NCI-H748 (cell line): Measurements from ENCODE around the gene MYO9B.
A peak's percentile ranks its signal among the peaks of the same experiment; 100 is the strongest.
"Not testable (repeated sequence)": the region's sequence is repeated elsewhere in the genome, so short reads cannot be mapped to it uniquely, and the experiment has no call there.

ENCODE experiments used
- DNase-seq: peaks from one replicate; lab custom pipeline; 2025; ENCODE audit not compliant: unreplicated experiment; lab: John Stamatoyannopoulos, UW

MYO9B gene

GRCh38 chr19:17180997-17181702, 105.6 kb downstream of the MYO9B start:
- DNase-seq: no peak

DNA sequence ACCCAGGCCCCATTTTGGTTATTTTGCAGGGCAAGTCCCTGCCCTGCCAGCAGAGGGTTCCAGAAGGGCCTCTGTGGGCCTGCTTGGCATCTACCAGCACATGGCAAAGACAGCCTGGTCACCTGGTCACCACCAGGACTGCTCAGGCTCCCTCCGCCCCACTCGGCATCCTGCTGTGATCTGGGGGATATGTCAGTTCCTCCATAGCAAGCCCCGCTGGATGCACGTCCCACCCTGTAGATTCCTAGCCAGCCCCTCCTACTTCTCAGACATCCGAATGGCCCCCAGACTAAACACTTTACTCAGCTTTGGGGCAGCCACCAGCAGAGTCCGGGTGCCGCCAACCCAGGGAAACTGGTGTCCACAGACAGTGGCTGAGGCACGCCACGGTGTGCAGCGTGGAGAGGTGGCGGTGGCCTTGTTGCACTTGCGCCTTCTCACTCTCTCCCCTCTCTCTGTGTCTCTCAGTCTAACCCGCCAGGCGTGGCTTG, 107.7 kb downstream of the MYO9B start:
- no peak for DNase-seq

DNA sequence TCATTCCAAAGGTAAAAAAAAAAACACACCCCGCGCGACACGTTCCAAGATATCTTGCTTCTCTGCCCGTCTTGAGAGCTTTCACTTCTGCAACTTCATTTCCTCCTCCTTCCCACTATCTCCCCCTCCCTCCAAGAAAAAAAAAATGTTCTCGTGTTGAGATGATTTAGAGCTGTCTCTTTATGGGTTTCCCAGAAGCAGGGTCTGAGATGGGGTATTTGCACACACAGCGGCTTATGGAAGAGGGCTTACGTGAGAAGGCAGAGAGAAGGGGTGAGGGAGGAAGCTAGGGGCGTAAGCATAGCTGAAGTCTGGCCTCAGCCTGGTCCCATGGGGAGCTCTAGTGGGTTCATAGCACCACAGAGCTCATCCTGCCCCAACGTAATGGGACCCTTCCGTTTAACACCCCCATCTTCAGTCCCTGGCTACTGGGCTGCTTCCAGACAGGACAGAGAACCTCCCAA, 108.3 kb downstream of the MYO9B start:
- no peak for DNase-seq

DNA sequence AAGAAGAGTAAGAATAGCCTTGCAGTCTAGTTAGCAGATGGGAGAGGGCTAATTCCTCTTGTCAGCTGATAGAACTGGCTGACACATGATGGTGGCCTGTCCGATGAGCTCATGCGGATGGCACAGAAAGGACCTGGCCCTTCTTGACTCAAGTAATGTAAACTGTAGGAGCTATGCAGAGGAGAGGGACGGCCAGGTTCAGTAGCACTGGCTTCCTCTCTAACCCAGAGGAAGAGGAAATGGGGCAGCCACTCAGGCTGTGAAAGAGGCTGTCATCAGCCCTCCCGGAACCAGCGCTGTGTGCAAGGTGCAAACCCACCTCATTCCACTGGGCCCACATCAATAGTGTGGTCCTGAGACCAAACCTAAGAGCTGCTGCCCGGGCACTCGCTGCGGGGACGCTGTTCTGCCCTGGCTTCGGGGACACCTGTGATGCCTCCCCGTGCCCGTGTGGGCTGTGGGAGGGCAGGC, 108.8 kb downstream of the MYO9B start:
- no peak for DNase-seq

DNA sequence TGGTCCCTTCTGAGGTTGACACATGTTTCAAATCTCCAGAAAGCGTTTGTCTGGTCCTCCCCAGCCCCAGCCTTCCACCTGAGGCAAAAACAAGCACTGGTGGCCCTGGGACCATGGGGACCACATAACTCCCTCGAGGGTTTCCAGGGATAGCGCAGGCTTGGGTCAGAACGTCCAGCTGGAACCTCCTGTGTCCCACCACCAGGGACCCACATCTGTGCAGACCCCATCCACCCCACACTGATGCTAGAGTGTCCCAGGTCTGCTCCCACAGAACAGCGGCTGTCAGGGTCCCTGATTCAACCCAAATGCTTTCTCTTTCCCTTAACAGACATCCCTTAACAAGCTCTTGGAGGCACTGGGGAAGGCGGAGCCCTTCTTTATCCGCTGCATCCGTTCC, 110.0 kb downstream of the MYO9B start:
- no peak for DNase-seq

DNA sequence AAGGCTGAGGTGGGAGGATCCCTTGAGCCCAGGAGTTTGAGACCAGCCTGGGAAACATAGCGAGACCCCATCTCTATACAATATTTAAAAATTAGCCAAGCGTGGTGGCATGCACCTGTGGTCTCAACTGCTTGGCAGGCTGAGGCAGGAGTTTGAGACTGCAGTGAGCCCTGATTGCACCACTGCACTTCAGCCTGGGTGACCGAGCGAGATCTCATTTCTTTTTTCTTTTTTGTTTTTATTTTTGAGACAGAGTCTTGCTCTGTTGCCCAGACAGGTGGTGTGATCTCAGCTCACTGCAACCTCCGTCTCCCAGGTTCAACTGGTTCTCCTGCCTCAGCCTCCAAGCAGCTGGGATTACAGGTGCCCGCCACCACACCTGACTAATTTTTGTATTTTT, 116.2 kb downstream of the MYO9B start:
- not testable (repeated sequence) for DNase-seq

DNA sequence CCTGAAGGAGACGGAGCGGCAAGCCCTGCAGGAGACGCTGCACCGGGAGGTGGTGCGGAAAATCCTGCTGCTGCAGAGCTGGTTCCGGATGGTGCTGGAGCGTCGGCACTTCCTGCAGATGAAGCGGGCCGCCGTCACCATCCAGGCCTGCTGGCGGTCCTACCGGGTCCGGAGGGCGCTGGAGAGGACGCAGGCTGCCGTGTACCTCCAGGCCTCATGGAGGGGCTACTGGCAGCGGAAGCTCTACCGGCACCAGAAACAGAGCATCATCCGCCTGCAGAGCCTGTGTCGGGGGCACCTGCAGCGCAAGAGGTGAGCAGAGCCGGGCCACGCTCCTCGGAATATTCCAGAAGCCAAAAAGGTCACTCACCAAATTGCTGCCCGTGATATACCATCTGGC, 117.2 kb downstream of the MYO9B start:
- DNase-seq: no peak

GRCh38 chr19:17194608-17195007, 119.0 kb downstream of the MYO9B start:
- DNase-seq: no peak

GRCh38 chr19:17195106-17195505, 119.5 kb downstream of the MYO9B start:
- no peak for DNase-seq

GRCh38 chr19:17196610-17197009, 121.0 kb downstream of the MYO9B start:
- DNase-seq: no peak

DNA sequence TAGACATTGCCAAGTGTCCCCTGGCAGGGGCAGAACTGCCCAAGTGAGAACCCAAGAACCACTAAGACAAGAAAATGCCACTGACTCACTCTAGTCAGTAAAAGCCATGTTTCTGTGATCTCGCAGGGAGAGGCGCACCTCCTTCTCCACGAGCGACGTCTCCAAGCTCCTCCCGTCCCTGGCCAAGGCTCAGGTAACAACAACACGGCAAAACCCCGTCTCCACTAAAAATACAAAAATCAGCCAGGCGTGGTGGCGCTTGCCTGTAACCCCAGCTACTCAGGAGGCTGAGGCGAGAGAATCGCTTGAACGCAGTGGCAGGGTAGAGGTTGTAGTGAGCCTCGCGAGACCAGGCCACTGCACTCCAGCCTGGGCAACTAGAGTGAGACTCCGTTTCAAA, 122.1 kb downstream of the MYO9B start:
- no peak for DNase-seq

- DNase-seq: no peak
These were observed 125.0 kb downstream of the MYO9B start for GRCh38 chr19:17200408-17201079.

GRCh38 chr19:17202249-17202648, 126.7 kb downstream of the MYO9B start:
- DNase-seq: no peak

DNA sequence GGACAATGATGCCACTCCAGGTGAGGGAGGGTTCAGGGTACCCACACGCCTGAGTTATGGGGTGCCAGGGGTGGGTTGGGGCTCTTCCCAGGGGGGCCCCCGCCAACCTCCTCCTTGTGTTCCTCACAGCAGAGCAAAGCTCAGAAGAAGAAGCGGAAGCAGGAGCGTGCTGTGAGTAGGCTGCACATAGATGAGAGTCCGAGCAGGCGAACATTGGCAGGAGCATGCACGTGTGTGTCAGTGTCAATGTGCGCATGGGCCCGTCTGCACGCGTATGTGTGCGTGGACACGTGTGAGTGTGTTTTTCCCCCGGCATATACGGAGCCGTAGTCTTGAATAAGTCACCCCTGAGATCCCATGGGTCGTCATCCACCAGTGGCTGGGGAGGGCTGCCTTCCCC, 127.1 kb downstream of the MYO9B start:
- DNase-seq: no peak

DNA sequence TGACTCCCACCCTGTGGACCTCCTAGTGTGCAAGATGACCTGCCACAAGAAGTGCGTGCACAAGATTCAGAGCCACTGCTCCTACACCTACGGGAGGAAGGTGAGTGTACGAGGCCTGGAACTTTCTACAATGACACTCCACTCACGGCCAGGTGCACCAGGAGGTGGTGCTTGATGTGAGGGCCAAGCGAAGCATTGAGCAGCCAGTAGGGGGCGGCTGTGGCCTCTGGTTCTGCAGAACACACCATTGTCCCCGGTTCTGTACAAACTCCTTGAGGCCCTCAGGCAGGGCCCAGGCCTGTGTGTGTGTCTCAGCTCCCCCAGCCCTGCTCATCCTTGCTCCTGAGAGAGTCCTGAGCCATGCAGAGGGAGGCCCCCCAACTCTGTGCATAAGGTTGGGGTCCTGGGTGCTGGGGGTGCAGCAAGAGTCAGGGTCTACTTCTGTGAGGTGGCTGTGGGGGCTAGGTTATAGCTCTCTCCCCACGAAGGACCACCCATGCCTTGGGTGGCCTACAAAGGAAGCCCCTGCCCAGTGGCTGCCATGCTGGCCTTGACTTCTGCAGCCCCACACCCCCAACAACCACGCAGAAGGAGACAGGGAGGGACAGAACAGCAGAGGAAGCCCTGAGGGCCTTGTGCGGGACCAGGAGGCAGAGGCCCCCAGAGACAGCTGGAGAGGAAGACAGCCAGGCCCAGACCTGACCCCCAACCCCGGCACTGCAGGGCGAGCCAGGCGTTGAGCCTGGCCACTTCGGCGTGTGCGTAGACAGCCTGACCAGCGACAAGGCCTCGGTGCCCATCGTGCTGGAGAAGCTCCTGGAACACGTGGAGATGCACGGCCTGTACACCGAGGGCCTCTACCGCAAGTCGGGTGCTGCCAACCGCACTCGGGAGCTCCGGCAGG, 129.9 kb downstream of the MYO9B start:
- DNase-seq: peak; percentile 31

GRCh38 chr19:17206736-17207581, 131.4 kb downstream of the MYO9B start:
- no peak for DNase-seq

DNA sequence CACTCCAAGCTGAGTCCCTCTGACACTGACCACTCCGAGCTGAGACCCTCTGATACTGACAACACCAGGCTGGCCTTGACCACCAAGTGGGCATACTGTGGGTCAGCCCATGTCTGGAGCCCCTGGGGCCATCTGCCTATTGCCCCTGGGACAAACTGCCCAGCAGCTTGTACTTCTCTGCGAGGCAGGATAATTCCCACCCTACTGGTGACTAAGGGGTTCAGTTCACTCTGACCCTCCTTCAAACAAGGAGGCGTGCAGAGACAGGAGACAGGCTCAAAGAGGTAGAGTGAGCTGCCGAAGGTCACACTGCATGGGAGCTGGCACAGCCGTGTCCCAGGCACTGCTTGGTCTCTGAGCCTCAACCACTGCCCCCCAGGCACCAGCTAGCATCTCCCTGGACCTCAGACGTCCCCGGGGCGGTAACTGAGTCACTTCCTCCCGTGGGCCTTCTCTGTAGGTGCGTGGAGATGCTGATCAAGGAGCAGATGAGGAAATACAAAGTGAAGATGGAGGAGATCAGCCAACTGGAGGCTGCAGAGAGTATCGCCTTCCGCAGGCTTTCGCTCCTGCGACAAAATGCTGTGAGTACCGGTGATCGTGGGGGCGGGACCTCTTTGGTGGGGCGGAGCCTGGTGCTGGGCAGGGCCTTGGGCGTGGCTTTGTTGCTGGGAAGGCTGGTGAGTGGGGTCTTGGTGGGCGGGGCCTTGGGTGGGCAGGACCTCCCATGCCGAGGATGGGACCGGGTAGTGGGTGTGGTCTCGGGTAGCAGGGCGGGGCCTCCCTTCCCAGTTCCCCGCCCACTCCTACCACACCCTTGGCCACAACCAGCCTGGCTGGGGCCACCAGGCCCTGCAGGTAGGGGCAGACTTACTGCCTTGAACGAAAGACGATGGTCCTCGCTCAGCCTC, 133.8 kb downstream of the MYO9B start:
- peak; percentile 9 for DNase-seq

- DNase-seq: no peak
These were observed 134.7 kb downstream of the MYO9B start for GRCh38 chr19:17210296-17210695.
